ENCODE results near the gene SHB. TPM values are rescaled to one million over a fixed set of nuclear protein-coding genes. Genes with fewer than 3 reads are reported as not detected.

The SHB gene
- total and polyA plus RNA-seq, 2 of the 13 experiments (the other 11 are each of a cell fraction or from before 2014, with no cell fraction given), result 19.4 to 20.7 TPM

- H4K20me1 ChIP-seq (ENCODE audit: insufficient read depth, low read length), result peaks cover 54% of the 10 kb centered on the region
- H3K27me3 ChIP-seq (ENCODE audit: control insufficient read depth in 1 of 2, insufficient read depth in 2 of 2, low read length in 2 of 2), result no peaks in the 10 kb centered on the region
- in situ Hi-C loops (cut with HindIII; ENCODE audit: extremely low pct_ligation_motif_present, low pct_unique_long_range_greater_than_20kb) (no loop called here), intact Hi-C loops (cut with micrococcal nuclease; ENCODE audit: unreplicated experiment) (no loop called here)
- H3K4me2 ChIP-seq (ENCODE audit: low read depth, low read length), result no peak overlapping the region
- BruUV-seq (replicated peaks), result no TSS peak
- POLR2A ChIA-PET, result no interaction called here
- H3K36me3 ChIP-seq (replicated peaks in 1 of 2; ENCODE audit: control insufficient read depth in 1 of 2, insufficient read depth in 2 of 2, low read length in 2 of 2), result peaks cover 21 to 80% of the 10 kb centered on the region in 2 experiments
- 94% methylated on average over 5 of the region's 5 CpGs for WGBS (ENCODE audit: low lambda C conversion rate)
- ATAC-seq (no peak), FAIRE-seq (no peak), DNase-seq (ENCODE audit: low spot score) (no peak)
- no peaks in the 10 kb centered on the region for H3K9me3 ChIP-seq (ENCODE audit: low read length)
- no peak overlapping the region for H3K9ac ChIP-seq (ENCODE audit: insufficient read depth, low read depth, low read length)
- no peak overlapping the region for H2AFZ ChIP-seq (ENCODE audit: low read length)
- peaks cover 66% of the 10 kb centered on the region for H3K79me2 ChIP-seq (ENCODE audit: insufficient read depth, low read length)
- H3K4me1 ChIP-seq (ENCODE audit: insufficient read depth, low read length), result 0 out of 2 replicates have a peak, but pooled peaks cover 8% of the 10 kb centered on the region
- no peak overlapping the region for H3K27ac ChIP-seq (ENCODE audit: extremely low read length, insufficient read depth, low read length)
- CTCF ChIA-PET (ENCODE audit: low intra/inter-chr PET ratio, low total read pairs), result no interaction called here
- no peak overlapping the region for H3K4me3 ChIP-seq (replicated peaks in 1 of 3; ENCODE audit: insufficient read depth in 1 of 3, low read depth in 2 of 3, low read length in 3 of 3)
- no peak for TF ChIP-seq KDM5A (IDR thresholded peaks at IDR 0.05; ENCODE audit: borderline replicate concordance, low read length)
These were observed 79.3 kb downstream of the SHB start for GRCh38 chr9:37989701-37990100.

GRCh38 chr9:37988602-37989001 is 80.4 kb downstream of the SHB start:
- FAIRE-seq (no peak), DNase-seq (ENCODE audit: low spot score) (no peak), ATAC-seq (no peak)
- intact Hi-C loops (cut with micrococcal nuclease; ENCODE audit: unreplicated experiment) (no loop called here), in situ Hi-C loops (cut with HindIII; ENCODE audit: extremely low pct_ligation_motif_present, low pct_unique_long_range_greater_than_20kb) (no loop called here)
- no TSS peak for BruUV-seq (replicated peaks)
- no peak overlapping the region for H2AFZ ChIP-seq (ENCODE audit: low read length)
- H3K4me1 ChIP-seq (ENCODE audit: insufficient read depth, low read length), result 0 out of 2 replicates have a peak, but pooled peaks cover 8% of the 10 kb centered on the region
- no peak overlapping the region for H3K27ac ChIP-seq (ENCODE audit: extremely low read length, insufficient read depth, low read length)
- no peak overlapping the region for H3K9ac ChIP-seq (ENCODE audit: insufficient read depth, low read depth, low read length)
- no peaks in the 10 kb centered on the region for H3K27me3 ChIP-seq (ENCODE audit: control insufficient read depth in 1 of 2, insufficient read depth in 2 of 2, low read length in 2 of 2)
- WGBS (ENCODE audit: low lambda C conversion rate), result 81% methylated on average over 2 of the region's 2 CpGs
- ChIA-PET CTCF (ENCODE audit: low intra/inter-chr PET ratio, low total read pairs) (no interaction called here), POLR2A (interaction anchor here (0.7 kb wide), 1 partner anchor 20 kb away, joined by 4 read pairs; no protein-coding TSS in a partner anchor)
- H3K4me2 ChIP-seq (ENCODE audit: low read depth, low read length), result no peak overlapping the region
- peaks cover 49% of the 10 kb centered on the region for H4K20me1 ChIP-seq (ENCODE audit: insufficient read depth, low read length)
- no peaks in the 10 kb centered on the region for H3K9me3 ChIP-seq (ENCODE audit: low read length)
- TF ChIP-seq LCORL (IDR thresholded peaks at IDR 0.05), result no peak
- TF ChIP-seq LCORL (CRISPR knock-in tag; IDR thresholded peaks at IDR 0.05), result no peak
- peak; percentile 68 for TF ChIP-seq RBM22 (optimal IDR thresholded peaks at IDR 0.05; ENCODE audit: low read length)
- H3K36me3 ChIP-seq (replicated peaks in 1 of 2; ENCODE audit: control insufficient read depth in 1 of 2, insufficient read depth in 2 of 2, low read length in 2 of 2), result peaks cover 21 to 80% of the 10 kb centered on the region in 2 experiments
- no peak overlapping the region for H3K4me3 ChIP-seq (replicated peaks in 1 of 3; ENCODE audit: insufficient read depth in 1 of 3, low read depth in 2 of 3, low read length in 3 of 3)
- H3K79me2 ChIP-seq (ENCODE audit: insufficient read depth, low read length), result peaks cover 62% of the 10 kb centered on the region

All from HepG2 (cell line).